HepG2 (cell line): ENCODE data around the gene DAPK3. TPM values are rescaled to one million over a fixed set of nuclear protein-coding genes. Genes with fewer than 3 reads are reported as not detected.
"Not testable (repeated sequence)": the region's sequence is repeated elsewhere in the genome, so short reads cannot be mapped to it uniquely, and the experiment has no call there.

Experiments
- ADNP ChIP-seq: sonication (generic); formaldehyde crosslinking; IDR thresholded peaks from 2 replicates; pipeline ENCODE4 v1.4.0; 2020; ENCODE audit warnings: missing genetic modification reagents
- ARNTL ChIP-seq: sonication (generic); formaldehyde crosslinking; IDR thresholded peaks from 2 replicates; pipeline ENCODE4 v1.4.0; 2020; ENCODE audit warnings: mild to moderate bottlenecking, missing genetic modification reagents
- GABPB1 ChIP-seq: IDR thresholded peaks from 2 replicates; pipeline ENCODE4 v1.6.1; 2016; ENCODE audit warnings: mild to moderate bottlenecking, missing genetic modification reagents, moderate library complexity, missing compliant biosample characterization
- HNF1A ChIP-seq, 2 experiments: sonication (generic) in 1 of 2; formaldehyde crosslinking in 1 of 2; IDR thresholded peaks; 2 replicates each; pipeline versions ENCODE4 v1.4.0 to v1.6.1; 2016 to 2020; ENCODE audit warnings: borderline replicate concordance in 1 of 2, low read depth in 1 of 2, mild to moderate bottlenecking in 1 of 2, missing genetic modification reagents in 1 of 2
- HNF1B ChIP-seq: sonication (generic); formaldehyde crosslinking; IDR thresholded peaks from 2 replicates; pipeline ENCODE4 v1.5.1; 2020; ENCODE audit warnings: mild to moderate bottlenecking, moderate library complexity, missing genetic modification reagents
- KAT7 ChIP-seq: IDR thresholded peaks from 2 replicates; pipeline ENCODE4 v1.6.1; 2018; ENCODE audit warnings: borderline replicate concordance, missing compliant biosample characterization
- PAXIP1 ChIP-seq: sonication (generic); formaldehyde crosslinking; conservative IDR thresholded peaks from 2 replicates; pipeline ENCODE4 v1.4.0; 2020; ENCODE audit warnings: mild to moderate bottlenecking, missing genetic modification reagents, moderate library complexity
- PITX1 ChIP-seq: sonication (generic); formaldehyde crosslinking; IDR thresholded peaks from 2 replicates; pipeline ENCODE4 v1.5.1; 2020; ENCODE audit warnings: mild to moderate bottlenecking, missing genetic modification reagents
- ZGPAT ChIP-seq: IDR thresholded peaks from 2 replicates; pipeline ENCODE4 v1.6.1; 2016; ENCODE audit warnings: mild to moderate bottlenecking
- ZNF18 ChIP-seq: sonication (generic); formaldehyde crosslinking; IDR thresholded peaks from 2 replicates; pipeline ENCODE4 v1.8.0; 2022; ENCODE audit warnings: mild to moderate bottlenecking, missing genetic modification reagents; ENCODE audit not compliant: insufficient replicate concordance
- ZNF652 ChIP-seq: IDR thresholded peaks from 2 replicates; pipeline ENCODE4 v1.6.1; 2016; ENCODE audit warnings: low read depth, borderline replicate concordance
- ZNF891 ChIP-seq: sonication (generic); formaldehyde crosslinking; IDR thresholded peaks from 2 replicates; pipeline ENCODE4 v1.5.0; 2020; ENCODE audit warnings: mild to moderate bottlenecking, missing genetic modification reagents
- polyA plus RNA-seq, 8 experiments: library from polyadenylated mRNA; depleted of rRNA in 3 of 8; stranded (reverse) in 7 of 8; unstranded in 1 of 8; fragments of >200 nt; fragmentation: Illumina TruSeq in 4 of 8; extraction: Trizol in 4 of 8; gene quantifications; 2 replicates each; pipeline versions ENCODE4 v1.2.1 to v1.2.3, GENCODE V29; 2011 to 2016; ENCODE audit warnings: low read depth in 4 of 8, missing spikeins in 1 of 8, mixed read lengths in 1 of 8; ENCODE audit not compliant: insufficient read depth in 1 of 8
- total RNA-seq, 5 experiments: library from RNA; depleted of rRNA; stranded (reverse); fragments of >200 nt; fragmentation: Illumina TruSeq; extraction: Trizol; gene quantifications; 2 replicates each; pipeline ENCODE4 v1.2.3, GENCODE V29; 2016; ENCODE audit warnings: low read depth in 1 of 5

DAPK3 gene
- total and polyA plus RNA-seq, 2 of the 13 experiments (the other 11 are each of a cell fraction or from before 2014, with no cell fraction given) = 30.5 to 37.3 TPM

GRCh38 chr19:3998667-3999412 is 27.9 kb upstream of the DAPK3 start (continued):
- TF ChIP-seq PAXIP1 (CRISPR knock-in tag) = peak; percentile 23; the same call in 1 of the 2 replicates
- TF ChIP-seq ZNF891 (CRISPR knock-in tag) = peak; percentile 28; the same call in 1 of the 2 replicates
- TF ChIP-seq PITX1 (CRISPR knock-in tag) = 0 out of 2 replicates have a peak, but pooled peaks have one; percentile 43
- 0 out of 2 replicates have a peak, but pooled peaks have one; percentile 12 for TF ChIP-seq ADNP (CRISPR knock-in tag)
- peak; percentile 15; the same call in 1 of the 2 replicates for TF ChIP-seq GABPB1
- TF ChIP-seq HNF1A (IDR thresholded peaks at IDR 0.05; ENCODE audit: low read depth) = not testable (repeated sequence)
- TF ChIP-seq HNF1A (CRISPR knock-in tag; IDR thresholded peaks at IDR 0.05; ENCODE audit: borderline replicate concordance) = 0 out of 2 replicates have a peak, but pooled peaks have one; percentile 43
- peak; percentile 71; the same call in 1 of the 2 replicates for TF ChIP-seq ARNTL (CRISPR knock-in tag)
- TF ChIP-seq ZGPAT (CRISPR knock-in tag) = 0 out of 2 replicates have a peak, but pooled peaks have one; percentile 15
- TF ChIP-seq ZNF652 = peak; percentile 87
- TF ChIP-seq ZNF18 = peak; percentile 29
- TF ChIP-seq HNF1B = peak; percentile 67
- TF ChIP-seq KAT7 (CRISPR knock-in tag) = 0 out of 2 replicates have a peak, but pooled peaks have one; percentile 40
